ENCODE data around the gene C14orf93. TPM values are rescaled to one million over a fixed set of nuclear protein-coding genes. Genes with fewer than 3 reads are reported as not detected.

C14orf93 gene
- total RNA-seq, 1 donor from 2014 or later: 12.4 TPM

DNA sequence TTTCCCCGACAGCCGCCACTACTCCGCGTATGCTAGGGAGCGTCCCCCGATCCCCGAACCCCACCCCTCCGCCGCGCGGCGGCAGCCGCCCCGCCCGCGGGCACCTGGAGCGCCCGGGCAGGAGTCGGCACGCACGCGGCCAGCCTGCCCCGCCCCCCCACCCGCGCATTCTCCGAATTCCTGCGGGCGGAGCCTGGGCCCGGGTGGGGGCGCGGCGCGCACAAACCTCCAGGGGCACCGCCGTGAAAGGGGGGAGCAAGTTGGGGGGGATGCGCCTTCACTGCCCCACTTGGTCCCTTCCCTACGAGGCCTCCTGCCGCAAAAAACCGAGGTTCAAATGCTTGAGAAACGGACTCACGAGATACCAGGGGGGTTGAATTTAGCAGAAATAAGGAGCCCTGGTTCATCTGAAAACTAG, 29.3 kb downstream of the C14orf93 start:
- H3K27me3 Mint-ChIP-seq (ENCODE audit: unreplicated experiment): no peaks in the 10 kb centered on the region
- peak overlapping the region; percentile 86 for H3K27ac Mint-ChIP-seq (ENCODE audit: unreplicated experiment)
- H3K9me3 Mint-ChIP-seq (ENCODE audit: unreplicated experiment): no peaks in the 10 kb centered on the region
- TF ChIP-seq, protein P1, sequence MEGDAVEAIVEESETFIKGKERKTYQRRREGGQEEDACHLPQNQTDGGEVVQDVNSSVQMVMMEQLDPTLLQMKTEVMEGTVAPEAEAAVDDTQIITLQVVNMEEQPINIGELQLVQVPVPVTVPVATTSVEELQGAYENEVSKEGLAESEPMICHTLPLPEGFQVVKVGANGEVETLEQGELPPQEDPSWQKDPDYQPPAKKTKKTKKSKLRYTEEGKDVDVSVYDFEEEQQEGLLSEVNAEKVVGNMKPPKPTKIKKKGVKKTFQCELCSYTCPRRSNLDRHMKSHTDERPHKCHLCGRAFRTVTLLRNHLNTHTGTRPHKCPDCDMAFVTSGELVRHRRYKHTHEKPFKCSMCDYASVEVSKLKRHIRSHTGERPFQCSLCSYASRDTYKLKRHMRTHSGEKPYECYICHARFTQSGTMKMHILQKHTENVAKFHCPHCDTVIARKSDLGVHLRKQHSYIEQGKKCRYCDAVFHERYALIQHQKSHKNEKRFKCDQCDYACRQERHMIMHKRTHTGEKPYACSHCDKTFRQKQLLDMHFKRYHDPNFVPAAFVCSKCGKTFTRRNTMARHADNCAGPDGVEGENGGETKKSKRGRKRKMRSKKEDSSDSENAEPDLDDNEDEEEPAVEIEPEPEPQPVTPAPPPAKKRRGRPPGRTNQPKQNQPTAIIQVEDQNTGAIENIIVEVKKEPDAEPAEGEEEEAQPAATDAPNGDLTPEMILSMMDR (IDR thresholded peaks at IDR 0.05): no peak
- peaks cover 7% of the 10 kb centered on the region for H3K36me3 Mint-ChIP-seq (ENCODE audit: unreplicated experiment)
- peak; percentile 86 for DNase-seq (ENCODE audit: extremely low spot score, unreplicated experiment)
- H3K4me1 Mint-ChIP-seq (ENCODE audit: unreplicated experiment): peaks cover 52% of the 10 kb centered on the region
- H3K4me3 Mint-ChIP-seq (ENCODE audit: unreplicated experiment): peak overlapping the region; percentile 84

DNA sequence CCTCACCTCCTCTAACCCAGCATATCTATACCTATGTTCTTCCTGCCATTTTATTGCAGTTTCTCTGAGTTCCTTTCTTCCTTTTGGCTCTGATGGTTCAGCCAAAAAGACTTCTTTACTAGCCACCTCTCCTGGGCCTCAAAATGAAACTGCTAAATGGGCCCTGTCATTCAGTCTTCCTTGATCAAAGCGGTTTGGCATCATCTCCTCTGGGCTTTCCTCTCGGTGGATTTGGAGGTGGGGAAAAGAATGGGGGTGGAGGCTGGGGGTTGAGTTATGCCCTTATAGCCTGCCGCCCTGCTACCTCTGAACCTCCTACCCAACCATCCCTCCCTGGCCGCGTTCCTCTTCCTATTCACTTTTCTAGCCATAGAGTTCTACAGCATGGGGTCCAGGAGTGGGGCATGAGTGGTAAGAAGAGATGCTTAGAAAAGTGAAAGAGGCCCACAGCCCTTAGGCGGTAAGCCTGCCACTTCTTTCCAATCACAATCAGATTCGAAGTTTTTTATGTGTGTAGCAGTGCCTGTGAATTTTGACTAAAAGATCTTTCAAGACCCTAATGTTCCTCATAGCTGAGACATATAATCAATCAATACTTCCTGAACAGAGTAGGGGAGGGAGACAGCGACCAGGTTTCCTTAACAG, 30.1 kb downstream of the C14orf93 start:
- no peaks in the 10 kb centered on the region for H3K9me3 Mint-ChIP-seq (ENCODE audit: unreplicated experiment)

DNA sequence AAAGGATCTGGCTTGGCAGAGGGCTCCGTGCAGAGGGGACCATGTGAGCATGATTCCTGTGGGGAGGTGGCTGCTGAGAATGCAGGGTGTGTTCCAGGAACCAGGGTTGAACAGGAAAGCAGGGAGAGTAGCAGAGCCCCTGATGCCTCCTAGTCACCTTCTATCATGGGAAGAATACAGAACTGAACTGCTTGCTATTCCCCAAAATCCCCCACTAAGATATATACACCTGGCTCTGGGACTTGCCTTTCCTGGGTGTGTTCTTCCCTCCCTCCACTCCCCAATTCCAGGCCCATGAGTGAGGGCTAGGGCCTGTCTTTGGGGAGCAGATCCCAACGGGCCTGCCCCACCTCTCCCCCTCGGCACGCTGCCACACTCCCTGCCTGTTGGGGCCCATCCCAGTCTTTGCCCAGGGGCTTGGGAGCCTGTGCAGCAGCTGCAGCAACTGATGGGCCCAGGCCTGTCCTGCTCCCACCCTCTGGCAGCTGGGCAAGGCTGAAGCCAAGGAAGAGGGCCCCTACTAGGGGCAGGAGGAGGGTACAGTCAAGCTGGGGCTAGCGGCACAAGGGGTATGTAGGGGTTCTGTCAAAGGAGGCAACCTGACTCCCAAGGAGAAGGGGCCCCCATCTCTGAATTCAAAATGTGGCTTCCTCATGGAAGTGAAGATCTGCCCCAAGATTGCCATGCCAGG, 30.8 kb downstream of the C14orf93 start:
- peaks cover 58% of the 10 kb centered on the region for H3K4me1 Mint-ChIP-seq (ENCODE audit: unreplicated experiment)
- no peak for DNase-seq (ENCODE audit: extremely low spot score, unreplicated experiment)
- no peaks in the 10 kb centered on the region for H3K9me3 Mint-ChIP-seq (ENCODE audit: unreplicated experiment)
- no peaks in the 10 kb centered on the region for H3K27me3 Mint-ChIP-seq (ENCODE audit: unreplicated experiment)
- H3K36me3 Mint-ChIP-seq (ENCODE audit: unreplicated experiment): peaks cover 20% of the 10 kb centered on the region
- TF ChIP-seq, protein P1 (IDR thresholded peaks at IDR 0.05): no peak
- peak overlapping the region; percentile 86 for H3K27ac Mint-ChIP-seq (ENCODE audit: unreplicated experiment)
- H3K4me3 Mint-ChIP-seq (ENCODE audit: unreplicated experiment): peak overlapping the region; percentile 84

More for the DNA sequence above, 30.1 kb downstream of the C14orf93 start:
- peak overlapping the region; percentile 84 for H3K4me3 Mint-ChIP-seq (ENCODE audit: unreplicated experiment)
- peaks cover 14% of the 10 kb centered on the region for H3K36me3 Mint-ChIP-seq (ENCODE audit: unreplicated experiment)
- TF ChIP-seq, protein P1 (IDR thresholded peaks at IDR 0.05): no peak
- no peak for DNase-seq (ENCODE audit: extremely low spot score, unreplicated experiment)
- no peaks in the 10 kb centered on the region for H3K27me3 Mint-ChIP-seq (ENCODE audit: unreplicated experiment)
- H3K27ac Mint-ChIP-seq (ENCODE audit: unreplicated experiment): peak overlapping the region; percentile 86
- H3K4me1 Mint-ChIP-seq (ENCODE audit: unreplicated experiment): peaks cover 56% of the 10 kb centered on the region

DNA sequence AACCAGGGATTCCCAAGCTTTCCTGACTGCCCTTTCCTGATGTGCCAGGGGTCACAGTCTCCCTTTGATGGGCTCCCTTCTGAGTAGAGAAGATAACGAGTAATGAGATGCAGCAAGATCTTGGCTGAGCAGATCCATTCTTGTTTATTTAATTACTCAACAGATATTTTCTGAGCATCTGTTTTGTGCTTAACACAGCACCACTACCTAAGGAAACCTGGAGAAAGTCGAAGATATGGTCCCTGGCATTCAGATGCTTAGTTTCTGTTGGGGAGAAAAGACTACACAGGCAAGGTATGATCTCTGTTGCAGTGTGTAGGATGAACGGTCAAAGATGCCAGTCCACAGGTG, 31.5 kb downstream of the C14orf93 start:
- Mint-ChIP-seq H3K27me3 (ENCODE audit: unreplicated experiment) (no peaks in the 10 kb centered on the region), H3K27ac (ENCODE audit: unreplicated experiment) (peak overlapping the region; percentile 86), H3K4me1 (ENCODE audit: unreplicated experiment) (peaks cover 65% of the 10 kb centered on the region), H3K4me3 (ENCODE audit: unreplicated experiment) (peak overlapping the region; percentile 84), H3K9me3 (ENCODE audit: unreplicated experiment) (no peaks in the 10 kb centered on the region), H3K36me3 (ENCODE audit: unreplicated experiment) (peaks cover 27% of the 10 kb centered on the region)
- TF ChIP-seq, protein P1 (IDR thresholded peaks at IDR 0.05): no peak
- DNase-seq (ENCODE audit: extremely low spot score, unreplicated experiment): no peak

DNA sequence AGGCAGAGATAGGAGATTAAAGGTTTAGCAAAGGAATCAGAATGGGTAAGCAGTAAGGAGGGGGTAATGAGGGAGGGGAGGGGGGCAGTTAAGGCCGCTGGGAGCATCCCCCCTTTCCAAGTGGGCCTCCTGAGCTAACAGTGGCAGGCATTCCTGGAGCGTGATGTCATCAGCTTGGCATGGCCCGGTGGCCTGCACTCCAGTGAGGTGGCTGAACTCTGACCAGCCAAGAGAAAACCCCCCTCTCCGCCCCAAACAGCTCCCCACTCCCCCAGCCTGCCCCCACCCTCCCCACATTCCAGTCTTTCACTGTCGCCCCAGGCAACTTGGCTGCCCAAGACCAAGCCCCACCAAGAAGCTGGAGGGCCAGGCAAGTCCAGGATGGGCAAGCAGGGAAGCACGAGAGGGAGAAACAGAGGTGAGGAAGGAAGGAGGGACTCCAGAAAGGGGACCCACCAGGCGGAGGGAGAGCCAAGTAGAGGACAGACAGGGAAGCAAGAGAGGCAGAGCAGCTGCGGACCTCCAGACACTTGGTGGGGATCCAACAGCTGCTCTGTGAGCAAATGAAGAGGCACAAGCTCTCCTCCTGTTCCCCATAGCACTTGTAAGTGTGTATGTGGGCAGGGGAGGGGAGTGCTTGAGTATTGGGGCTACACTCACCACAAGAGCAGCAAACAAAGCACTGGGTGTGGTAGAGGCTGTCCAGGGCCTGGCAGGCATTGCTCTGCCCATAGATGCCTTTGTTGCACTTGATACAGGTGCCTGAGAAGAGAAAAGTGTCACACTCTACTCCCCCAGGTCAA, 32.1 kb downstream of the C14orf93 start:
- Mint-ChIP-seq H3K4me3 (ENCODE audit: unreplicated experiment) (peak overlapping the region; percentile 84), H3K27ac (ENCODE audit: unreplicated experiment) (peak overlapping the region; percentile 86), H3K27me3 (ENCODE audit: unreplicated experiment) (no peaks in the 10 kb centered on the region), H3K36me3 (ENCODE audit: unreplicated experiment) (peaks cover 31% of the 10 kb centered on the region), H3K9me3 (ENCODE audit: unreplicated experiment) (no peaks in the 10 kb centered on the region), H3K4me1 (ENCODE audit: unreplicated experiment) (peaks cover 69% of the 10 kb centered on the region)
- DNase-seq (ENCODE audit: extremely low spot score, unreplicated experiment): no peak
- TF ChIP-seq, protein P1 (IDR thresholded peaks at IDR 0.05): no peak
